DOHH2 (cell line): ENCODE data around the gene FNDC10.

Experiments used
- H3F3A ChIP-seq: fragments of 200-600 bp; sonication (generic), shearing (Covaris generic); 2 replicates; pipeline ENCODE4 v1.6.0; 2016; ENCODE audit warnings: antibody characterized with exemption, mild to moderate bottlenecking; ENCODE audit not compliant: control insufficient read depth, insufficient read depth
- H3K27ac ChIP-seq: fragments of 200-600 bp; sonication (generic); 2 replicates; pipeline ENCODE4 v1.5.1; 2014; ENCODE audit warnings: low read depth, mild to moderate bottlenecking, low read length, moderate library complexity
- H3K27me3 ChIP-seq: fragments of 200-600 bp; sonication (generic); 2 replicates; pipeline ENCODE4 v1.6.1; 2014; ENCODE audit warnings: mild to moderate bottlenecking, low read length, mixed read lengths; ENCODE audit not compliant: control insufficient read depth
- H3K36me3 ChIP-seq: fragments of 200-600 bp; sonication (generic); 2 replicates; pipeline ENCODE4 v1.6.1; 2014; ENCODE audit warnings: mild to moderate bottlenecking, low read length, moderate library complexity, mixed read lengths; ENCODE audit not compliant: control insufficient read depth
- H3K4me1 ChIP-seq: fragments of 200-600 bp; sonication (generic); 2 replicates; pipeline ENCODE4 v1.6.1; 2014; ENCODE audit warnings: mild to moderate bottlenecking, low read length, mixed read lengths; ENCODE audit not compliant: control insufficient read depth
- H3K4me2 ChIP-seq: fragments of 200-600 bp; sonication (generic); 2 replicates; pipeline ENCODE4 v1.6.0; 2014; ENCODE audit warnings: mild to moderate bottlenecking, low read length, moderate library complexity
- H3K4me3 ChIP-seq: fragments of 200-600 bp; sonication (generic); 2 replicates; pipeline ENCODE4 v1.5.1; 2014; ENCODE audit warnings: mild to moderate bottlenecking, low read length, mixed read lengths
- H3K79me2 ChIP-seq: fragments of 200-600 bp; sonication (generic); 2 replicates; pipeline ENCODE4 v1.6.1; 2014; ENCODE audit warnings: mild to moderate bottlenecking, low read length, mixed read lengths; ENCODE audit not compliant: control insufficient read depth
- H3K9me2 ChIP-seq: fragments of 200-600 bp; sonication (generic); replicated peaks from 2 replicates; pipeline ENCODE4 v1.6.1; 2014; ENCODE audit warnings: mild to moderate bottlenecking, low read length, mixed read lengths; ENCODE audit not compliant: control insufficient read depth
- H3K9me3 ChIP-seq: fragments of 200-600 bp; sonication (generic); 2 replicates; pipeline ENCODE4 v1.6.1; 2014; ENCODE audit warnings: antibody characterized with exemption, low read length, mixed read lengths; ENCODE audit not compliant: control insufficient read depth, insufficient read depth
- H4K20me1 ChIP-seq: fragments of 200-600 bp; sonication (generic); 2 replicates; pipeline ENCODE4 v1.6.0; 2014; ENCODE audit warnings: low read depth, mild to moderate bottlenecking, antibody characterized with exemption, low read length, moderate library complexity; ENCODE audit not compliant: control insufficient read depth, insufficient read depth
- EZH2phosphoT487 ChIP-seq: fragments of 200-600 bp; sonication (generic); IDR thresholded peaks from 2 replicates; pipeline ENCODE4 v1.6.1; 2017; ENCODE audit warnings: borderline replicate concordance, mild to moderate bottlenecking, antibody characterized with exemption, low read length, moderate library complexity, mixed read lengths
- TF ChIP-seq, protein P1 (sequence below): fragments of 200-600 bp; sonication (generic); IDR thresholded peaks from one replicate; pipeline ENCODE4 v1.5.1; 2014; ENCODE audit warnings: antibody characterized with exemption, mild to moderate bottlenecking, low read depth, low read length; ENCODE audit not compliant: poor library complexity, severe bottlenecking

FNDC10 gene

DNA sequence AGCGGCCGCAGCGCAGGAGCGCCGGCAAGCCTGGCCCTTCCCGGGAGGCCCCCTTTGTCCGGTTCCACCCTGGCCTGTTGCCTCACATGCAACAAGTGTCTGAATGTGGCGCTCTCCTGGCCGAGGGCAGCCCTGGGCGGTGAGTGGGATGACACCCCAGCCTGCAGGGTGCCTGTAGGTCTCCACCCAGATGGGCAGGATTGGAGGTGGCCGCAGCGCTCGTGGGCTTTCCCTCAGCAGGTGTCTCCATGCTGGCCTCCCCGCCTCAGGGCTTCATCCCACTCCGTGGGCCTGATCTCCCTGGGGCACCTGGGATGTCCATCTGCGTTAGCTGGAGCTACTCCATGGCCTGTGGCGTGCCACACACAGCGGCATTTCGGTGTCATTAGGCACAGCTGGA is 16.9 kb upstream of the FNDC10 start:
- Histone ChIP-seq H3K27ac (no peak overlapping the region), H3K79me2 (peaks cover 25% of the 10 kb centered on the region), H3K4me2 (peak overlapping the region; percentile 99), H3F3A (no peaks in the 10 kb centered on the region; the same call in 1 of the 2 replicates), H3K9me3 (no peaks in the 10 kb centered on the region), H4K20me1 (peaks cover 7% of the 10 kb centered on the region; the same call in 1 of the 2 replicates), H3K4me3 (peak overlapping the region; percentile 98), H3K4me1 (peaks cover 23% of the 10 kb centered on the region), H3K9me2 (no peaks in the 10 kb centered on the region), H3K36me3 (peaks cover 3% of the 10 kb centered on the region), H3K27me3 (no peaks in the 10 kb centered on the region)
- no peak for TF ChIP-seq EZH2phosphoT487
- TF ChIP-seq, protein P1, sequence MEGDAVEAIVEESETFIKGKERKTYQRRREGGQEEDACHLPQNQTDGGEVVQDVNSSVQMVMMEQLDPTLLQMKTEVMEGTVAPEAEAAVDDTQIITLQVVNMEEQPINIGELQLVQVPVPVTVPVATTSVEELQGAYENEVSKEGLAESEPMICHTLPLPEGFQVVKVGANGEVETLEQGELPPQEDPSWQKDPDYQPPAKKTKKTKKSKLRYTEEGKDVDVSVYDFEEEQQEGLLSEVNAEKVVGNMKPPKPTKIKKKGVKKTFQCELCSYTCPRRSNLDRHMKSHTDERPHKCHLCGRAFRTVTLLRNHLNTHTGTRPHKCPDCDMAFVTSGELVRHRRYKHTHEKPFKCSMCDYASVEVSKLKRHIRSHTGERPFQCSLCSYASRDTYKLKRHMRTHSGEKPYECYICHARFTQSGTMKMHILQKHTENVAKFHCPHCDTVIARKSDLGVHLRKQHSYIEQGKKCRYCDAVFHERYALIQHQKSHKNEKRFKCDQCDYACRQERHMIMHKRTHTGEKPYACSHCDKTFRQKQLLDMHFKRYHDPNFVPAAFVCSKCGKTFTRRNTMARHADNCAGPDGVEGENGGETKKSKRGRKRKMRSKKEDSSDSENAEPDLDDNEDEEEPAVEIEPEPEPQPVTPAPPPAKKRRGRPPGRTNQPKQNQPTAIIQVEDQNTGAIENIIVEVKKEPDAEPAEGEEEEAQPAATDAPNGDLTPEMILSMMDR, result no peak

DNA sequence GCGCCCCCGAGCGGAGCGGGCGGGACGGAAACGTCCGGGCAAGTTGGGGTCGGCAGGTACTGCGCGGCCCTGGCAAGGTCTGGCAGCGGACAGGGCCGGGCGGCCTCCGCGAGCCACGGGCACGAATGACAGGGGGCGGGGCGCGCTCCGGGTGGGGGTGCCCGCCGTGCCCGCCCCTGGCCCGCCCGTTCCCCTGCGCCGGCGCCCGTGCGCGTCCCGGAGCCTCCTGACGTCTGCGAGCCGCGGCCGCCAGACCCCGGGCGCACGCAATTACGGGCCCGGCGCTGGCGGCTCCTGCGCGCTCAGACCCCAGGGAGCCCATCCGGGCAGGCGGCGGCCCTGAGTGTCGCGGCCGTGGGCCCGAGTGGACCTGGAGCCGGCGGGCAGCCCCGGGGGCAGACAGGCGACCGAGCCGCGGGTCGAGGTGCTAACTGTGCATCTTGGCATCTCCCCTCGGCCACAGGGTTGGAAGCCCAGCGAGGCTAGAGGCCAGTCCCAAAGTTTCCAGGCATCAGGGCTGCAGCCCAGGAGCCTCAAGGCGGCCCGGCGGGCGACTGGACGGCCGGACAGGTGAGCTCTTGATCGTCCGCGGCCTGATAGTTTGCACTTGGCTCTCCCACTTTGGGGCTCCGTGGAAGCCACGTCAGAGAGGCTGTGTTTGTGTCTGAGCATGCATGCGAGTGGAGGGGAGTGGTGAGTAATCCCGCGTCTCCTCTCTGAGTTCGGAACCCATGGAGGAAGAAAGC is 16.3 kb upstream of the FNDC10 start:
- Histone ChIP-seq H3F3A (no peaks in the 10 kb centered on the region; the same call in 1 of the 2 replicates), H3K27me3 (no peaks in the 10 kb centered on the region), H3K4me3 (peak overlapping the region; percentile 98), H3K4me1 (peaks cover 23% of the 10 kb centered on the region), H3K36me3 (peaks cover 3% of the 10 kb centered on the region), H3K9me3 (no peaks in the 10 kb centered on the region), H3K79me2 (peaks cover 25% of the 10 kb centered on the region), H3K9me2 (no peaks in the 10 kb centered on the region), H3K4me2 (peak overlapping the region; percentile 99), H3K27ac (no peak overlapping the region), H4K20me1 (peaks cover 7% of the 10 kb centered on the region; the same call in 1 of the 2 replicates)
- TF ChIP-seq EZH2phosphoT487, result no peak
- TF ChIP-seq, protein P1, result no peak

DNA sequence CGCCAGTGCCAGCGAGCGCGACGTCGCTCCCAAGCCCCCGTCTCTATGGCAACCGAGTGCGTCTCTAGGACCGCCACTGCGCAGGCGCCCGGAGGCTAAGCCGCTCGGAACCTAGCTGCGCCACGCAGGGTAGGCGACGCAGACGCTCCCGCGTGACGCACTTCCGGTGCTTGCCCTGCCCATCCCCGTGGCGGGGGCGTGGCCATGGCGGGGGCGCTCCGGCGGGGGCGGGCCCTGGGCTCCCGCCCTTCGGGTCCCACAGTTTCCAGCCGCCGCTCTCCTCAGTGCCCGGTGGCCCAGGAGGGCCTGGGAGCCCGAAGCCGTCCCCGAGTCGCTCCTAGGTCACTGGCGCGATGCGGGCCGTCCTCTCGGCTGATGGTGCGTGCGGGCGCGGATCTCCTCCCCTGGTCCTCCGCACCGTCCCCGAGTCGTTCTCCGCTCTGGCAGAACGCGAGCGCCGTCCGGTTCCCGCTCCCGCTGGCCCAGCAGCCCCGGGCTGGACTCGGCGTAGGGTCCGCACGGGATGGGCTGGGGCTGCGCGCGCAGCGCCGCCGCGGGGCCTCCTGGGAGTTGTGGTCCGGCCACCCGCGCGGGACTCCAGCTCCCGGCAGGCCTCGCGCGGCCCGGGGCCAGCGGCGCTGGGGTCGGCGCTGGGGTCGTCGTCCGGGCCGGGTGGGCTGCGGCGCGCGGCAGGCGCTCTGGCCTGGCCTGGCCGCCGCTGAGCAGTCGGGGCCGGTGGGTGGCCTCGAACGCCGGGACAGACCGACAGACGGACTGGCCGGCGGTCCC is 15.5 kb upstream of the FNDC10 start, which contains the start of gene MIB2:
Gene MIB2 (plus strand): TSS at position 245 of the 789 bp plus-strand sequence. CDS start 7,953 bp downstream, outside the sequence.
- Histone ChIP-seq H3K4me3 (peak within 1 kb of the TSS; percentile 98), H3K9me3 (no peaks in the 10 kb centered on the region), H4K20me1 (peaks cover 7% of the 10 kb centered on the region; the same call in 1 of the 2 replicates), H3K27ac (peak within 1 kb of the TSS; percentile 95), H3K36me3 (peaks cover 3% of the 10 kb centered on the region), H3K79me2 (peaks cover 25% of the 10 kb centered on the region), H3F3A (peaks cover 3% of the 10 kb centered on the region; the same call in 1 of the 2 replicates), H3K27me3 (no peaks in the 10 kb centered on the region), H3K9me2 (no peaks in the 10 kb centered on the region), H3K4me1 (peaks cover 23% of the 10 kb centered on the region), H3K4me2 (peak within 1 kb of the TSS; percentile 99)
- no peak for TF ChIP-seq EZH2phosphoT487
- TF ChIP-seq, protein P1, result no peak
